C4-2B (cell line): ENCODE data around the gene REV3L.

Experiments
- CTCF ChIP-seq: fragments of 450-650 bp; conservative IDR thresholded peaks from 2 replicates; pipeline ENCODE4 v1.5.1; 2017; ENCODE audit warnings: mild to moderate bottlenecking
- ZFX ChIP-seq: fragments of 450-650 bp; IDR thresholded peaks from 2 replicates; pipeline ENCODE4 v1.6.1; 2017

- no peak for TF ChIP-seq CTCF
- no peak for TF ChIP-seq ZFX
Measured at GRCh38 chr6:111441678-111442243, 41.3 kb downstream of the REV3L start.
